Measurements from ENCODE around the gene RAMP1.

DNA sequence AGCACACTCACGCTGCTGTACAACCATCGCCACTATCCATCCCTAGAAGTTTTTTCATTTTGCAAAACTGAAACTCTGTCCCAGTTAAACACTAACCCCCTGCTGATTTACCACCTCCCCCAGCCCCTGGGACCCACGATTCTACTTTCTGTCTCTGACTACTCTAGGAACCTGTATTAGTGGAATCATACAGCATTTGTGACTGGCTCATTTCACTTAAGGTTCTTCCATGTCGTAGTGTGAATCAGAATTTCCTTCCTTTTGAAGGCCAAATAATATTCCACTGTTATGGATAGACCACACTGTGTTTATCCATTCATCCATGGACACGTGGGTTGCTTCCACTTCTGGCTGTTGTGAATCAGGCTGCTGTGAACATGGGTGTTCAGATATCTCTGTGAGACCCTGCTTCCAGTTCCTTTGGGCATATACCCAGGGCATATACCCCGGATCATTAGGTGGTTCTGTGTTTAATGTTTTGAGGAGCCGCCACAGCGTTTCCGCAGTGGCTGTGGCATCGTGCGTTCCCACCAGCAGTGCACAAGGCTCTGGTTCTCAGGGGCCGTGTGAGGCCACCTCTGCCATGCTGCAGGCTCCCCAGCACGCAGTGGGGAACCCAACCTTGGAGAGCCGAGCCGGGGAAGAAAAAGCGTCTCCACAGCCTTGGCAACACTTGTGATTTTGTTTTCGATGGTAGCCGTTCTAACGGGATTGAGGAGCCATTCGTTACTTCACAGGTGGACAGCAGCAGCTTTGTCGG is 10.1 kb downstream of the RAMP1 start:
- TF ChIP-seq SUZ12 (IDR thresholded peaks at IDR 0.05; ENCODE audit: extremely low read depth, insufficient read depth, insufficient read length) = no peak
- no peak for TF ChIP-seq YY1 (IDR thresholded peaks at IDR 0.05; ENCODE audit: insufficient read depth, insufficient read length)
- TF ChIP-seq ZNF274 (IDR thresholded peaks at IDR 0.05; ENCODE audit: low read depth, low read length) = no peak
